ENCODE measurements around the gene PRSS53. TPM values are rescaled to one million over a fixed set of nuclear protein-coding genes. Genes with fewer than 3 reads are reported as not detected.
A peak's percentile ranks its signal among the peaks of the same experiment; 100 is the strongest.

Gene PRSS53
- total and polyA plus RNA-seq, 5 experiments from 2014 or later = 0.49 to 11.4 (median 0.54) TPM

DNA sequence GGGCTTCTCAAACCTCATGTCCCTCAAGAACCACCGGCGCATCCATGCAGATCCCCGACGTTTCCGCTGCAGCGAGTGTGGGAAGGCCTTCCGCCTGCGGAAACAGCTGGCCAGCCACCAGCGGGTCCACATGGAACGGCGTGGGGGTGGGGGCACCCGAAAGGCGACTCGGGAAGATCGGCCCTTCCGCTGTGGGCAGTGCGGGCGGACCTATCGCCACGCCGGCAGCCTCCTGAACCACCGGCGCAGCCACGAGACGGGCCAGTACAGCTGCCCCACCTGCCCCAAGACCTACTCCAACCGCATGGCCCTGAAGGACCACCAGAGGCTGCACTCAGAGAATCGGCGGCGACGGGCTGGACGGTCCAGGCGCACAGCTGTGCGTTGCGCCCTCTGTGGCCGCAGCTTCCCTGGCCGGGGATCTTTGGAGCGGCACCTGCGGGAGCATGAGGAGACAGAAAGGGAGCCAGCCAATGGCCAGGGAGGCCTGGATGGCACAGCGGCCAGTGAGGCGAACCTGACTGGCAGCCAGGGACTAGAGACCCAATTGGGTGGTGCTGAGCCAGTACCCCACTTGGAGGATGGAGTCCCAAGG is 8.6 kb downstream of the PRSS53 start:
- Mint-ChIP-seq H3K27me3 (no peaks in the 10 kb centered on the region), H3K4me1 (peaks cover 5 to 52% (median 39%) of the 10 kb centered on the region in 4 donors), H3K27ac (peak overlapping the region in 2 of 10 donors; percentile 7 to 51), H3K36me3 (peaks cover 0 to 58% (median 9%) of the 10 kb centered on the region in 3 donors), H3K9me3 (no peaks in the 10 kb centered on the region), H3K4me3 (no peak overlapping the region)
- POLR2A ChIA-PET = interaction anchor here (0.8 kb wide), 1 partner anchor 62 kb away, joined by 3 read pairs; no protein-coding TSS in a partner anchor
- DNase-seq (peak in 1 of 10 donors; percentile 55), ATAC-seq (no peak)

DNA sequence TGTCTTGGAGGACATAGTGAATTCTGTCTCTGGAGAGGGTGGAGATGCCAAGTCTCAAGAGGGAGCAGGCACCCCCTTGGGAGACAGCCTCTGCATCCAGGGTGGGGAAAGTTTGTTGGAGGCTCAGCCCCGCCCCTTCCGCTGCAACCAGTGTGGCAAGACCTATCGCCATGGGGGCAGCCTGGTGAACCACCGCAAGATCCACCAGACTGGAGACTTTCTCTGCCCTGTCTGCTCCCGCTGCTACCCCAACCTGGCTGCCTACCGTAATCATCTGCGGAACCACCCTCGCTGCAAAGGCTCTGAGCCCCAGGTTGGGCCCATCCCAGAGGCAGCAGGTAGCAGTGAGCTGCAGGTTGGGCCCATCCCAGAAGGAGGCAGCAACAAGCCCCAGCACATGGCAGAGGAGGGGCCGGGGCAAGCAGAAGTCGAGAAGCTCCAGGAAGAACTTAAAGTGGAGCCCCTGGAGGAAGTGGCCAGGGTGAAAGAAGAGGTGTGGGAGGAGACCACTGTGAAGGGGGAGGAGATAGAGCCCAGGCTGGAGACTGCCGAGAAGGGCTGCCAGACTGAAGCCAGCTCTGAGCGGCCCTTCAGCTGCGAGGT is 9.3 kb downstream of the PRSS53 start:
- no peaks in the 10 kb centered on the region for H3K27me3 Mint-ChIP-seq
- POLR2A ChIA-PET = no interaction called here
- no peaks in the 10 kb centered on the region for H3K9me3 Mint-ChIP-seq
- ATAC-seq (no peak), DNase-seq (peak in 1 of 10 donors; percentile 2)
- H3K4me3 Mint-ChIP-seq = no peak overlapping the region
- H3K36me3 Mint-ChIP-seq = peaks cover 0 to 58% (median 9%) of the 10 kb centered on the region in 3 donors
- peak overlapping the region in 2 of 10 donors; percentile 53 to 80 for H3K27ac Mint-ChIP-seq
- peaks cover 11 to 59% (median 46%) of the 10 kb centered on the region in 4 donors for H3K4me1 Mint-ChIP-seq

- peak overlapping the region in 1 of 10 donors; percentile 72 for H3K27ac Mint-ChIP-seq
- no peak overlapping the region for H3K4me3 Mint-ChIP-seq
- DNase-seq (peak in 1 of 10 donors; percentile 22), ATAC-seq (no peak)
- H3K27me3 Mint-ChIP-seq = no peaks in the 10 kb centered on the region
- POLR2A ChIA-PET = no interaction called here
- peaks cover 11 to 58% (median 46%) of the 10 kb centered on the region in 4 donors for H3K4me1 Mint-ChIP-seq
- H3K9me3 Mint-ChIP-seq = no peaks in the 10 kb centered on the region
- peaks cover 0 to 55% (median 9%) of the 10 kb centered on the region in 3 donors for H3K36me3 Mint-ChIP-seq
Measured at GRCh38 chr16:31078597-31079341, 10.0 kb downstream of the PRSS53 start.

DNA sequence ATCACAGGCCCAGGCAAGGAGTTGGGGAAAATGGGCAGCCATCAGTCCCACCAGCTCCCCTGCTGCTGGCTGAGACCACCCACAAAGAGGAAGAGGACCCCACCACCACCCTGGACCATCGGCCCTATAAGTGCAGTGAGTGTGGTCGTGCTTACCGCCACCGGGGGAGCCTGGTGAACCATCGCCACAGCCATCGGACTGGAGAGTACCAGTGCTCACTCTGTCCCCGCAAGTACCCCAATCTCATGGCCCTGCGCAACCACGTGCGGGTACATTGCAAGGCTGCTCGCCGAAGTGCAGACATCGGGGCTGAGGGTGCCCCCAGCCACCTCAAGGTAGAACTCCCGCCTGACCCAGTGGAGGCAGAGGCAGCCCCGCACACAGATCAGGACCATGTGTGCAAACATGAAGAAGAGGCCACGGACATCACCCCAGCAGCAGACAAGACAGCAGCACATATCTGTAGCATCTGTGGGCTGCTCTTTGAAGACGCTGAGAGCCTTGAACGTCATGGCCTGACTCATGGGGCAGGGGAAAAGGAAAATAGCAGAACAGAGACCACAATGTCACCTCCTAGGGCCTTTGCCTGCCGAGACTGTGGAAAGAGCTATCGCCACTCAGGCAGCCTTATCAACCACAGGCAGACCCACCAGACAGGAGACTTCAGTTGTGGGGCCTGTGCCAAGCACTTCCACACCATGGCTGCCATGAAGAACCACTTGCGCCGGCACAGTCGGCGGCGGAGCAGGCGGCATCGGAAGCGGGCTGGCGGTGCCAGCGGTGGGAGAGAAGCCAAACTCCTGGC is 10.9 kb downstream of the PRSS53 start:
- Mint-ChIP-seq H3K27me3 (no peaks in the 10 kb centered on the region), H3K4me3 (peak overlapping the region in 2 of 10 donors; percentile 36 to 54), H3K9me3 (no peaks in the 10 kb centered on the region), H3K27ac (peak overlapping the region in 3 of 10 donors; percentile 20 to 72 (median 53)), H3K4me1 (peaks cover 13 to 60% (median 46%) of the 10 kb centered on the region in 4 donors), H3K36me3 (peaks cover 0 to 49% (median 9%) of the 10 kb centered on the region in 3 donors)
- POLR2A ChIA-PET = no interaction called here
- ATAC-seq = no peak
- peak in 1 of 10 donors; percentile 31 for DNase-seq

DNA sequence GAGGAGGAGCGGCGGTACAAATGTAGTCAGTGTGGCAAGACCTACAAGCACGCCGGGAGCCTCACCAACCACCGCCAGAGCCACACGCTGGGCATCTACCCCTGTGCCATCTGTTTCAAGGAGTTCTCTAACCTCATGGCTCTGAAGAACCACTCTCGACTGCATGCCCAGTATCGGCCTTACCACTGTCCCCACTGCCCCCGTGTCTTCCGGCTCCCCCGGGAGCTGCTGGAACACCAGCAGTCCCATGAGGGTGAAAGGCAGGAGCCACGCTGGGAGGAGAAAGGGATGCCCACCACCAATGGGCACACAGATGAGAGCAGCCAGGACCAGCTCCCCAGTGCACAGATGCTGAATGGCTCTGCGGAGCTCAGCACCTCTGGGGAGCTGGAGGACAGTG is 11.7 kb downstream of the PRSS53 start:
- Mint-ChIP-seq H3K4me1 (peaks cover 17 to 62% (median 49%) of the 10 kb centered on the region in 4 donors), H3K27me3 (no peaks in the 10 kb centered on the region), H3K27ac (peak overlapping the region in 1 of 10 donors; percentile 56), H3K4me3 (no peak overlapping the region), H3K9me3 (no peaks in the 10 kb centered on the region), H3K36me3 (peaks cover 0 to 43% (median 9%) of the 10 kb centered on the region in 3 donors)
- ATAC-seq = no peak
- peak in 1 of 10 donors; percentile 43 for DNase-seq
- POLR2A ChIA-PET = no interaction called here

- DNase-seq (peak in 1 of 10 donors; percentile 52), ATAC-seq (no peak)
- H3K4me1 Mint-ChIP-seq = peaks cover 21 to 61% (median 53%) of the 10 kb centered on the region in 4 donors
- H3K36me3 Mint-ChIP-seq = peaks cover 0 to 42% (median 9%) of the 10 kb centered on the region in 3 donors
- peak overlapping the region in 6 of 10 donors; percentile 85 to 99 (median 96) for H3K27ac Mint-ChIP-seq
- H3K4me3 Mint-ChIP-seq = peak overlapping the region in 6 of 10 donors; percentile 13 to 92 (median 54)
- H3K9me3 Mint-ChIP-seq = no peaks in the 10 kb centered on the region
- POLR2A ChIA-PET = interaction anchor here (0.6 to 1.3 kb wide), 3 partner anchors 41 to 104 kb away, joined by 3 to 4 read pairs (median 4); partner anchors contain the start of genes FUS and KAT8
- no peaks in the 10 kb centered on the region for H3K27me3 Mint-ChIP-seq
Measured at GRCh38 chr16:31076319-31076718, 12.4 kb downstream of the PRSS53 start.

GRCh38 chr16:31074814-31075183 is 13.9 kb downstream of the PRSS53 start:
- H3K4me3 Mint-ChIP-seq = peak overlapping the region; percentile 81 to 96 (median 92)
- peaks cover 21 to 54% (median 46%) of the 10 kb centered on the region in 4 donors for H3K4me1 Mint-ChIP-seq
- DNase-seq (no peak), ATAC-seq (no peak)
- H3K27ac Mint-ChIP-seq = peak overlapping the region; percentile 90 to 99 (median 96)
- no peaks in the 10 kb centered on the region for H3K9me3 Mint-ChIP-seq
- POLR2A ChIA-PET = interaction anchor here (1.2 to 3.2 kb wide), 14 partner anchors 11 to 795 kb away, joined by 3 to 45 read pairs (median 15); partner anchors contain the start of genes ARMC5, FUS, KAT8 and ORAI3
- H3K36me3 Mint-ChIP-seq = peaks cover 0 to 33% (median 9%) of the 10 kb centered on the region in 3 donors
- no peaks in the 10 kb centered on the region for H3K27me3 Mint-ChIP-seq

GRCh38 chr16:31073970-31074813 is 14.6 kb downstream of the PRSS53 start, which contains the start of the genes ZNF646 and ZNF668:
Gene ZNF646 (plus strand): TSS chr16:31074422. CDS start chr16:31076325, 1,903 bp downstream.
Gene ZNF668 (minus strand): TSS chr16:31074240. CDS start chr16:31064459, 9,781 bp downstream.
- Mint-ChIP-seq H3K27me3 (no peaks in the 10 kb centered on the region), H3K4me3 (peak within 1 kb of the TSS; percentile 81 to 97 (median 96)), H3K9me3 (no peaks in the 10 kb centered on the region), H3K4me1 (peaks cover 21 to 52% (median 45%) of the 10 kb centered on the region in 4 donors), H3K36me3 (peaks cover 0 to 27% (median 9%) of the 10 kb centered on the region in 3 donors), H3K27ac (peak within 1 kb of the TSS; percentile 90 to 99 (median 96))
- DNase-seq (peak; percentile 90 to 99 (median 98)), ATAC-seq (peak; percentile 80 to 84)
- POLR2A ChIA-PET = interaction anchor here (0.5 to 3.2 kb wide), 28 partner anchors 10 to 795 kb away, joined by 3 to 45 read pairs (median 4); partner anchors contain the start of genes ARMC5, FUS, HSD3B7 and KAT8

DNA sequence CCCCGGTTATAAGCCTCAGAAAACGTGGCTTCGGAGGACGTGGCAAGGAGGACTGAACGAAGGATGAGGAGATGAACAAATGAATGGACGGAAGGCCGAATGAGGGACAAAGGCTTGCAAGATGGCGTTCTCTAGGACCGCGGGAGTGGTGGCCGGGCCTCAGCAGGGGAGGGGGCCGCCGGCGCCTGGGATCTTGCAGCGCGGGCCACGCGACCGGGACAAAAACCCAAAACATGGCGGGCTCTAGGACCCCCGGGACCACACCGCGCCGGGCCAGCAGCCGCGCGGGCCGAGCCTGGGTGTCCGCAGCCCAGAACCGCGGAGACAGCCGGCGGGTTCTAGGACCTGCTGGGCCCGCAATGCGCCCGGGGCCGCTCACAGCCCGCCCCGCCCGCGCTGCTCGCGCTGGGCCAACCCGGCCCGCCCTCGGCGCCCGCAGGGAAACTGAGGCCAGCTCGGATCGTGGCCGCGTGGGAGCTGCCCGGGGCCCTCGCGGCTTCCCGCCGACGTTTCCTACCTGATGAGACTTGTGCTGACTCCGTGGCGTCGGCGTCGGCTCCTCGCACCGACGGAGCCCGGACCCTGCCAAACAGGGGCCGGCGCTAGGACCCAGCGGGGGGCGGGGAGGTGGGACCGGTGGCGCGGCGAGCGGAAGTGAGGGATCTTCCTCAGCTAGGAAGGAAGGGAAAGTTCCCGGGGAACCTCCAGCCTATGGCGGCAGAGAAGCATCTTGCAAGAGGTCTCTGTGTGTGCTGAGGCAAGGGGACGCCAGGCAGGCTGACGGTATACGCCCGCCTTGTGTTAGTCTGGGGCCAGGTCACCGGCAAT is 15.4 kb downstream of the PRSS53 start:
- DNase-seq (peak; percentile 73 to 90 (median 84)), ATAC-seq (peak; percentile 41 to 52)
- Mint-ChIP-seq H3K27ac (peak overlapping the region; percentile 90 to 99 (median 96)), H3K4me3 (peak overlapping the region; percentile 81 to 97 (median 96)), H3K36me3 (peaks cover 0 to 19% (median 9%) of the 10 kb centered on the region in 3 donors), H3K27me3 (no peaks in the 10 kb centered on the region), H3K4me1 (peaks cover 22 to 52% (median 45%) of the 10 kb centered on the region in 4 donors), H3K9me3 (no peaks in the 10 kb centered on the region)
- POLR2A ChIA-PET = interaction anchor here (0.6 to 3.2 kb wide), 29 partner anchors 9 to 796 kb away, joined by 3 to 45 read pairs (median 4); partner anchors contain the start of genes ARMC5, FUS, HSD3B7 and KAT8

DNA sequence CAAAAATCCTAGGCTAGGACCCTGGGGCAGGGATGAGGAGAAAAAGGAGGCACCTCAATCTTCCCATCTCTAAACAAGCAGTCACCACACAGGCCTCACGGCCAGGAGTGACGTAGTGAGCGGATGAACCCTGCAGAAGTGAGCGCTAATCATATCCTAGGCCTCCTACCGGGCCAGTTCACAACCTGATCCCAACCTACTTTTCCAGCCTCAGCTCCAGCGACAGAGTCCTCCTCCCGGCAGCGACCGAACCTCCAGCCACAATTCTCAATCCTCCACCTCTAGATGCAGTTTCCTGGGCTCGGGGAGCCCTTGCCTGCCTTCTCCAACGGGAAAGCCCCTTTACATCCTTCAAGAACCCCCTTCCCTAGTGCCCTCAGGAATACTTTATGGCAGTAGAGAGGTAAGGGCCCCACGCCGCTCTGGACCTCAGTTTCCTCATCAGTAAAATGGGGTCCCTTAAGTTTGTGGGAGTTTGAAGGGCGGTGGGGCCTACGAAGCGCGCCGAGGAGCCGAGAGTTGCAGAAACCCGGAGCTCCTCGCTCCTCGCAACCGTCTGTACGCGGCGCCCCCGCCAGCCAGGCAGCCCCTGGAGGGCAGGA is 16.1 kb downstream of the PRSS53 start:
- POLR2A ChIA-PET = interaction anchor here (0.6 to 3.2 kb wide), 16 partner anchors 8 to 387 kb away, joined by 3 to 45 read pairs (median 12); partner anchors contain the start of genes ARMC5, FUS, KAT8 and PRSS53
- H3K27ac Mint-ChIP-seq = peak overlapping the region; percentile 70 to 97 (median 90)
- no peaks in the 10 kb centered on the region for H3K27me3 Mint-ChIP-seq
- H3K4me3 Mint-ChIP-seq = peak overlapping the region; percentile 81 to 97 (median 94)
- peaks cover 24 to 45% (median 42%) of the 10 kb centered on the region in 4 donors for H3K4me1 Mint-ChIP-seq
- peak in 3 of 10 donors; percentile 2 to 16 (median 11) for DNase-seq
- peak in 1 of 2 donors; percentile 0 for ATAC-seq
- H3K36me3 Mint-ChIP-seq = peaks cover 0 to 11% (median 4%) of the 10 kb centered on the region in 3 donors
- no peaks in the 10 kb centered on the region for H3K9me3 Mint-ChIP-seq
